Activated T-cell treated with anti-CD3 and anti-CD28 coated beads, Interleukin-2, amount 50 U/mL, for 24 hours (primary cell): ENCODE results near the gene MAN1C1.
A peak's percentile ranks its signal among the peaks of the same experiment; 100 is the strongest.

Experiments used
- DNase-seq: peaks from one replicate; pipeline ENCODE4 v3.0.0-alpha.2; 2020
- H3K27ac Mint-ChIP-seq: 2 replicates; pipeline ENCODE4 v1.8.0; 2020; ENCODE audit warnings: mild to moderate bottlenecking, mixed read lengths
- H3K27me3 Mint-ChIP-seq: 2 replicates; pipeline ENCODE4 v1.8.0; 2020; ENCODE audit warnings: mixed read lengths
- H3K36me3 Mint-ChIP-seq: 2 replicates; pipeline ENCODE4 v1.8.0; 2020; ENCODE audit warnings: low read depth, mixed read lengths
- H3K4me1 Mint-ChIP-seq: 2 replicates; pipeline ENCODE4 v1.8.0; 2020; ENCODE audit warnings: low read depth, mixed read lengths
- H3K4me3 Mint-ChIP-seq: 2 replicates; pipeline ENCODE4 v1.8.0; 2020; ENCODE audit warnings: mild to moderate bottlenecking, moderate library complexity, mixed read lengths
- H3K9me3 Mint-ChIP-seq: 2 replicates; pipeline ENCODE4 v1.8.0; 2020; ENCODE audit warnings: mixed read lengths

Gene MAN1C1

DNA sequence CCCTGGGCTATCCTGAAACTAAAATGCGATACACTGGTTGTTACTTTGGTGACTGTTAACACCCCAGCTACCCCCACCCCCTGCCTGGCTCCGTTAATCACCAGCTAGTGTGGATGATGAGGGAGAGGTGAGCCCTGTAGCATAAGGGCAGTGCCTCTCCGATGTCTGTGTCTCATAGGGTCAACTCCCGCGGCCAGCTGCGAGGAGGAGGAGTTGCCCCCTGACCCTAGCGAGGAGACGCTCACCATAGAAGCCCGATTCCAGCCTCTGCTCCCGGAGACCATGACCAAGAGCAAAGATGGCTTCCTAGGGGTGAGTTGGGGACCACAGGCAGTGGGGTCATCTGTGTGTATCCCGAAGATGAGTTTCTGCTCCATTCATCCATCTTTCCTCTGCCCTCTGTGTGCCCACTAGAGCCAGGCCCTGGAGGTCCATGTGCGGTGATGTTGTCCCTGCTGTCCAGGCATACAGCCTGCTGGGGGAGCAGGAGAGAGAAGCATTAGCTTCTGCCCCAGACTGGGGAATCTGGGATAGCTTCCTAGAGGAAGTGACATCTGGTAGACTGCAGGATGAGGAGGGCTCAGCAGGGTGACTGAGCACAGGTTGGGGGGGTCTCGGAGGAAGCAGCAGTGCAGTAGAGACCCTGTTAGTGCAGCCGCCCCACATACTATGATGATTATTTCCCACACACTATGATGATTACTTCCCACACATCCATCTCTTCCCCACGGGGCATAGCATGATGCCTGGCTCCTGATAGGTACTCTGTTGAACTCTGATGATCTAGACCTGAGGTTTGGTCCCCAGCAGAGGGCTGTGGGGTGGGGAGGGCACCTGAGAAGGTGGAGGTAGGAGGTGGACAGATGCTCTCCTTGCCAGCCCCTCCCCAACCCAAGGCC, 188.6 kb downstream of the MAN1C1 start:
- Mint-ChIP-seq H3K4me3 (no peak overlapping the region), H3K4me1 (peaks cover 41% of the 10 kb centered on the region)

DNA sequence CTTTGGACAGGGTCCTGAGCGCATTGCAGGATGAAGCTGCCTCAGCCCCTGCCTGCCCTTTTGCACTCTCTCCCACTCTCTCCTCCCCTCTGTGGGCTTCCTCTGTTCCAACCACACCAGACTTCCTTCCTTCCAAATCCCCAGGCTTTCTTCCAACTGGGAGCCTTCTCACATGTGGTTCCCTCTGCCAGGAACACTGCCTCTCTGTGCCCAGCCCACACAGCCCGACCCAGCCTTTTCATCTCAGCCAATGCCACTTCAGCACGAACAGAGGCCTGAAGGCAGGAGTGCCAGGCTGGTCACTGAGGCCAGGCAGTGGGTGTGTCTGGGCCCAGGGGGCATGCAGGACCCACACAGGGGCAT, 189.3 kb downstream of the MAN1C1 start:
- no peak overlapping the region for H3K4me3 Mint-ChIP-seq
- no peaks in the 10 kb centered on the region for H3K9me3 Mint-ChIP-seq
- H3K27me3 Mint-ChIP-seq, result no peaks in the 10 kb centered on the region
- no peak overlapping the region for H3K27ac Mint-ChIP-seq
- H3K36me3 Mint-ChIP-seq, result peaks cover 41% of the 10 kb centered on the region
- DNase-seq, result no peak
- H3K4me1 Mint-ChIP-seq, result peaks cover 39% of the 10 kb centered on the region

More for the DNA sequence above, 188.6 kb downstream of the MAN1C1 start:
- Mint-ChIP-seq H3K36me3 (peaks cover 37% of the 10 kb centered on the region), H3K27me3 (no peaks in the 10 kb centered on the region), H3K27ac (peak overlapping the region; percentile 67), H3K9me3 (no peaks in the 10 kb centered on the region)
- no peak for DNase-seq

DNA sequence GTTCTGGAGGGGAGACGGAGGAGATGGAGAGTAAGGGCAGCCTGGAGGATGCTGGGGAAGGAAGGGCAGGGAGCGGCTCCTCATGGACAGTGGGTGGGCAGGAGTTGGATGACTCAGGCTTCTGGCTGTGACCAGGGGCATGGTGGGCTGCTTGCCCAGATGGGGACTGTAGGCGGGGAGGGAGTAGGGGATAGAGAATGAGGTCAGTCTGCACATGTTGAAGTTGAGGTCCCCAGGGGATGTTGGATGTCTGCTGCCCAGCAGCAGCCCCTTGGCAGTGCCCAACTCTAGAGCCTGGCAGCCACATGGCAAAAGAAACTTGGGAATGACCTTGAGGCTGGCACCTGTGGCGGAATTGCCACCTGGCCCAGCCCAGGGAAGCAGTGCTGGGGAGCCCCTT, 189.8 kb downstream of the MAN1C1 start:
- no peak overlapping the region for H3K4me3 Mint-ChIP-seq
- no peak overlapping the region for H3K27ac Mint-ChIP-seq
- H3K27me3 Mint-ChIP-seq, result no peaks in the 10 kb centered on the region
- H3K9me3 Mint-ChIP-seq, result no peaks in the 10 kb centered on the region
- H3K36me3 Mint-ChIP-seq, result peaks cover 45% of the 10 kb centered on the region
- DNase-seq, result no peak
- H3K4me1 Mint-ChIP-seq, result peaks cover 37% of the 10 kb centered on the region

- Mint-ChIP-seq H3K36me3 (peaks cover 46% of the 10 kb centered on the region), H3K27ac (no peak overlapping the region), H3K27me3 (no peaks in the 10 kb centered on the region), H3K4me3 (no peak overlapping the region), H3K9me3 (no peaks in the 10 kb centered on the region), H3K4me1 (peaks cover 26% of the 10 kb centered on the region)
- no peak for DNase-seq
These were observed 191.1 kb downstream of the MAN1C1 start for GRCh38 chr1:25807480-25808390.

- Mint-ChIP-seq H3K4me3 (no peak overlapping the region), H3K27ac (no peak overlapping the region), H3K4me1 (peaks cover 20% of the 10 kb centered on the region), H3K36me3 (peaks cover 50% of the 10 kb centered on the region), H3K9me3 (no peaks in the 10 kb centered on the region), H3K27me3 (no peaks in the 10 kb centered on the region)
- no peak for DNase-seq
These were observed 192.1 kb downstream of the MAN1C1 start for GRCh38 chr1:25808481-25809244.

GRCh38 chr1:25809283-25809926, 192.8 kb downstream of the MAN1C1 start:
- DNase-seq, result no peak
- H3K27ac Mint-ChIP-seq, result no peak overlapping the region
- no peaks in the 10 kb centered on the region for H3K27me3 Mint-ChIP-seq
- peaks cover 14% of the 10 kb centered on the region for H3K4me1 Mint-ChIP-seq
- no peaks in the 10 kb centered on the region for H3K9me3 Mint-ChIP-seq
- H3K36me3 Mint-ChIP-seq, result peaks cover 54% of the 10 kb centered on the region
- H3K4me3 Mint-ChIP-seq, result no peak overlapping the region

DNA sequence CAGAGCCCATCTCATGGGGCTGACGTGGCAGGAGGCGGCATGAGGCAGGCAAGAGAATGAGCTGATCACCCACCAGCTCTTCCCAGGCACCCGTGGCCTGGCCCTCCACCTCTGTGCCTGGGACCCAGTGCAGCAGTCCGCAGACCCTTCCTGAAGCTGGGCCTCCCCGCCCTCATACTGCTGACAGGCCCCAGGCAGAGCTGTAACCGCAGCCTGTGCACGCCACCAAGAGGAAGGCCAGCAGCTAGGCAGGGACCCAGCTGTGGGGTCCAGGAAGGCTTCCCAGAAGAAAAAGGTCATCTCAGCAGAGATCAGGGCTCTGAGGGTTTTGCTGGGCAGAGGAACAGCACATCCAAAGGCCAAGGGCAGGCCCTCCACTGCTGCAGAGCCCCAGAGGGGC, 193.3 kb downstream of the MAN1C1 start:
- no peak overlapping the region for H3K4me3 Mint-ChIP-seq
- H3K36me3 Mint-ChIP-seq, result peaks cover 57% of the 10 kb centered on the region
- no peaks in the 10 kb centered on the region for H3K27me3 Mint-ChIP-seq
- no peaks in the 10 kb centered on the region for H3K9me3 Mint-ChIP-seq
- peaks cover 10% of the 10 kb centered on the region for H3K4me1 Mint-ChIP-seq
- H3K27ac Mint-ChIP-seq, result no peak overlapping the region
- no peak for DNase-seq

DNA sequence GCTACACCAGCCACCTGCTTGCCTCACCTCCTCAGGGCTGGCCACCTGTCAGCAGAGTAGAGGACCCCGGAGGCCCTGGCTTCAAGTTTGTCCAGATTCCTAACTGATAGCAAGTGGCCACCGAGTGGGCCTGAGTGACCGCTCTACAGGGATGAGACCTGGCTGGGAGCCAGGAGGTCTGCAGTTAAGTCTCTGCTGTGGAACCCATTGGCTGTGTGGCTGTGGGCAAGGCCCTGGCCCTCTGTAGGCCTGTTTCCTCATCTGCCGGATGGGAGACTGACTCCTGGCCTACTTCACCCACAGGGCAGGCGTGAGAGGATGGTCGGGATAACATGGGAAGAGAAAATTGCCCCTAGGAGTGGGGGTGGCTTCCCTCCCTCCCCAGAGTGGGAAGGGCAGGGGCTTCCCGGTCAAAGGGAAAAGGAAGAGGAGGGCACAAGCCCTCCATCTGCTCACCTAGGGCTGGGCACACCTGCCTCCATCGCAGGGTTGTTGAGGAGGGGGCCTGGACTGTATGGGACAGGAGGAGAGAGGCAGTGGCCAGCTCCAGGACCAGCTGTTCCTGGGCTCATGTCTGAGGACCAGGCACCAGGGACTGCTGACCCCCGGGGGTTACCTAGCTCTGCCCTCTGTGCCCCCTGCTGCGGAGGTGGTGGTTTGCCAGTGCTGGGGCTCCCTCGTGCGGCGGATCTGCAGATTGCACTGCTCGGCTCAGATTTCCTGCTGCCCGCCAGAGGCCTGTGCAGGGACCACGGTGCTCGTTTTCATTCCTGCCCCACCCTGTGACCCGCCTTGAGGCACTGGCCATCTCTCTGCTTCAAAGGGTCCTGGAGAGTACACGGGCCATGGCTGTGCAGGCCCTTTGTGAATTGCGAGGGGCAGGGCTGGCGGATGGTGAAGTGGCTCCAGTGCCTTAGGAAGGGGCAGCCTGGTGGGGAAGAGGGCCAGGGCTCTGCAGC, 194.0 kb downstream of the MAN1C1 start:
- Mint-ChIP-seq H3K27ac (no peak overlapping the region), H3K4me3 (no peak overlapping the region), H3K36me3 (peaks cover 57% of the 10 kb centered on the region), H3K27me3 (no peaks in the 10 kb centered on the region), H3K9me3 (no peaks in the 10 kb centered on the region), H3K4me1 (peaks cover 4% of the 10 kb centered on the region)
- DNase-seq, result peak; percentile 91

- H3K9me3 Mint-ChIP-seq, result no peaks in the 10 kb centered on the region
These were observed 194.9 kb downstream of the MAN1C1 start for GRCh38 chr1:25811384-25812082.

GRCh38 chr1:25813071-25813733, 196.6 kb downstream of the MAN1C1 start:
- Mint-ChIP-seq H3K36me3 (peaks cover 47% of the 10 kb centered on the region), H3K4me1 (peaks cover 8% of the 10 kb centered on the region), H3K4me3 (no peak overlapping the region), H3K27me3 (no peaks in the 10 kb centered on the region), H3K27ac (no peak overlapping the region), H3K9me3 (no peaks in the 10 kb centered on the region)
- no peak for DNase-seq

More at GRCh38 chr1:25811384-25812082, 194.9 kb downstream of the MAN1C1 start:
- DNase-seq, result peak; percentile 13
- H3K4me1 Mint-ChIP-seq, result peaks cover 4% of the 10 kb centered on the region
- no peaks in the 10 kb centered on the region for H3K27me3 Mint-ChIP-seq
- no peak overlapping the region for H3K27ac Mint-ChIP-seq
- H3K36me3 Mint-ChIP-seq, result peaks cover 53% of the 10 kb centered on the region
- H3K4me3 Mint-ChIP-seq, result no peak overlapping the region

DNA sequence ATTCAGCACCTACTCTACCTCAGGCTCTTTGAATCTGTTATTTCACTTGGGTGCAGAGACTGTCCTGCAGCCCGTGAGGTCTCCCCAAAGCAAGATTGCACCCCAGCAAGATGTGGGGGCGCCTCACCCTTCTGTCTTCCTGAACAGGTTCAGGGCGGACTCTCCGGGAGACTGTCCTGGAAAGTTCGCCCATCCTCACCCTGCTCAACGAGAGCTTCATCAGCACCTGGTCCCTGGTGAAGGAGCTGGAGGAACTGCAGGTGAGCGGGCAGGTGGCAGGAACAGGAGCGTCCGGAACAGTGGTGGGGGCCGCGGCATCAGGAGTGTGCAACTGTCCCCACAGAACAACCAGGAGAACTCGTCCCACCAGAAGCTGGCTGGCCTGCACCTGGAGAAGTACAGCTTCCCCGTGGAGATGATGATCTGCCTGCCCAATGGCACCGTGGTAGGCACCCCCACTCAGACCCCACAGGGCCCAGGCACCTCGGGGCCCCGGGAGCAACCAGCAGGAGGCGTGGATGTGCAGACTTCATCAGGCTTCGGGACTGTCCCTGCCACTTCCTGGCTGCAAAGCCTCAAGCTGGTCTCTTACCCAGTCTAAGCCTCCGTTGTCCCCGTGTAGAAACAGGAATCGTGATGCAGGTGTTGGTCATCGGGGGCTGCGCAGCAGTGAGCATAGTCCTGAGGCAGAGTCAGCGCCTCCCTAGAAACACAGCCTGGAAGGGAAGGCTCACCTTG, 197.3 kb downstream of the MAN1C1 start:
- H3K27me3 Mint-ChIP-seq, result no peaks in the 10 kb centered on the region

More for the DNA sequence above, 197.3 kb downstream of the MAN1C1 start:
- Mint-ChIP-seq H3K4me1 (peaks cover 15% of the 10 kb centered on the region), H3K9me3 (no peaks in the 10 kb centered on the region), H3K4me3 (no peak overlapping the region), H3K27ac (no peak overlapping the region), H3K36me3 (peaks cover 44% of the 10 kb centered on the region)
- DNase-seq, result no peak
